IMR-90 (cell line): ENCODE data around the gene DCHS2.

Source experiments
- BHLHE40 ChIP-seq: fragments of 150-350 bp; IDR thresholded peaks from 2 replicates; pipeline ENCODE4 v1.6.1; 2016; ENCODE audit warnings: mild to moderate bottlenecking, low read depth, low read length
- CEBPB ChIP-seq: IDR thresholded peaks from 2 replicates; pipeline ENCODE4 v1.6.1; 2012; ENCODE audit warnings: low read depth, low read length, improper control_type of control experiment
- CHD1 ChIP-seq: IDR thresholded peaks from 2 replicates; pipeline ENCODE4 v1.6.1; 2012; ENCODE audit warnings: low read depth, low read length, improper control_type of control experiment
- ELK1 ChIP-seq: fragments of 150-350 bp; IDR thresholded peaks from 2 replicates; pipeline ENCODE4 v1.6.1; 2016; ENCODE audit warnings: low read depth, mild to moderate bottlenecking, low read length, moderate library complexity, borderline replicate concordance
- MAZ ChIP-seq: IDR thresholded peaks from 2 replicates; pipeline ENCODE4 v1.6.1; 2012; ENCODE audit warnings: low read depth, mild to moderate bottlenecking, low read length, improper control_type of control experiment, moderate library complexity, borderline replicate concordance
- MXI1 ChIP-seq: IDR thresholded peaks from 2 replicates; pipeline ENCODE4 v1.6.1; 2012; ENCODE audit warnings: low read depth, mild to moderate bottlenecking, low read length, moderate library complexity, borderline replicate concordance
- NFE2L2 ChIP-seq: fragments of 150-350 bp; IDR thresholded peaks from 2 replicates; pipeline ENCODE4 v1.6.1; 2016; ENCODE audit warnings: low read depth, mild to moderate bottlenecking, low read length
- POLR2A ChIP-seq: IDR thresholded peaks from 2 replicates; pipeline ENCODE4 v1.6.1; 2012; ENCODE audit warnings: mild to moderate bottlenecking, low read depth, low read length
- RAD21 ChIP-seq: IDR thresholded peaks from 2 replicates; pipeline ENCODE4 v1.6.1; 2012; ENCODE audit warnings: low read length, improper control_type of control experiment
- RFX5 ChIP-seq: IDR thresholded peaks from 2 replicates; pipeline ENCODE4 v1.8.0; 2012; ENCODE audit warnings: low read depth, mild to moderate bottlenecking, low read length, moderate library complexity
- SMC3 ChIP-seq: fragments of 150-350 bp; IDR thresholded peaks from 2 replicates; pipeline ENCODE4 v1.6.1; 2016; ENCODE audit warnings: low read depth, mild to moderate bottlenecking, antibody characterized with exemption, low read length, moderate library complexity
- USF2 ChIP-seq: fragments of 150-350 bp; IDR thresholded peaks from 2 replicates; pipeline ENCODE4 v1.6.1; 2017; ENCODE audit warnings: mild to moderate bottlenecking, antibody characterized with exemption, low read length, low read depth
- TF ChIP-seq, protein P1 (sequence below): conservative IDR thresholded peaks from 2 replicates; pipeline ENCODE4 v1.5.1; 2012; ENCODE audit warnings: mild to moderate bottlenecking, low read depth, low read length, improper control_type of control experiment

DNA sequence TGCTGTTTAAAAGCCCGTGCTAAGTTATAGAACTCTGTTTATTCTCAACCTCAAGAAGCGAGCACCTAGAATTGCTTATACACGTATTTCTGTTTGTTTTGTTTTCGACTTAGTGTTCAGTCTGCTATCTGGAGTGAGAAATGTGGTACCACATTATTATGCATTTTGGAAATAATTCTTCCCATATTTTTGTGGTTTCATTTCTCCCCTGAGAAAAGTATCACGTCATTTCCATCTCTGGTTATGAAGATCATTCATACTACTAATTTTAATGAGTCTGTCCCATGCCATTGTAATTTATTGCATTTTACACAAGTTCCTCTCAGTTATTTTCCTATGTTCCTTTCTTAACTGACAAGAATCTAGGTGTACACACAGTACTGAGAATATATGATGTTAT lies 186.0 kb downstream of the DCHS2 start:
- no peak for TF ChIP-seq RFX5
- TF ChIP-seq, protein P1, sequence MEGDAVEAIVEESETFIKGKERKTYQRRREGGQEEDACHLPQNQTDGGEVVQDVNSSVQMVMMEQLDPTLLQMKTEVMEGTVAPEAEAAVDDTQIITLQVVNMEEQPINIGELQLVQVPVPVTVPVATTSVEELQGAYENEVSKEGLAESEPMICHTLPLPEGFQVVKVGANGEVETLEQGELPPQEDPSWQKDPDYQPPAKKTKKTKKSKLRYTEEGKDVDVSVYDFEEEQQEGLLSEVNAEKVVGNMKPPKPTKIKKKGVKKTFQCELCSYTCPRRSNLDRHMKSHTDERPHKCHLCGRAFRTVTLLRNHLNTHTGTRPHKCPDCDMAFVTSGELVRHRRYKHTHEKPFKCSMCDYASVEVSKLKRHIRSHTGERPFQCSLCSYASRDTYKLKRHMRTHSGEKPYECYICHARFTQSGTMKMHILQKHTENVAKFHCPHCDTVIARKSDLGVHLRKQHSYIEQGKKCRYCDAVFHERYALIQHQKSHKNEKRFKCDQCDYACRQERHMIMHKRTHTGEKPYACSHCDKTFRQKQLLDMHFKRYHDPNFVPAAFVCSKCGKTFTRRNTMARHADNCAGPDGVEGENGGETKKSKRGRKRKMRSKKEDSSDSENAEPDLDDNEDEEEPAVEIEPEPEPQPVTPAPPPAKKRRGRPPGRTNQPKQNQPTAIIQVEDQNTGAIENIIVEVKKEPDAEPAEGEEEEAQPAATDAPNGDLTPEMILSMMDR: no peak
- TF ChIP-seq MXI1: no peak
- no peak for TF ChIP-seq POLR2A
- no peak for TF ChIP-seq ELK1
- no peak for TF ChIP-seq USF2
- TF ChIP-seq NFE2L2: no peak
- no peak for TF ChIP-seq CEBPB
- TF ChIP-seq SMC3: no peak
- no peak for TF ChIP-seq RAD21
- TF ChIP-seq MAZ: no peak
- TF ChIP-seq BHLHE40: no peak
- no peak for TF ChIP-seq CHD1
